Stimulated activated CD4-positive, alpha-beta T cell treated with anti-CD3 and anti-CD28 coated beads, Interleukin-2, amount 100 ng/mL, for 48 hours (primary cell): ENCODE measurements around the gene CHD9.
"Not testable (repeated sequence)": the region's sequence is repeated elsewhere in the genome, so short reads cannot be mapped to it uniquely, and the experiment has no call there.

Experiments
- DNase-seq, 2 donors: peaks; one replicate each; pipeline ENCODE4 v3.0.0-alpha.2; 2020

The CHD9 gene

DNA sequence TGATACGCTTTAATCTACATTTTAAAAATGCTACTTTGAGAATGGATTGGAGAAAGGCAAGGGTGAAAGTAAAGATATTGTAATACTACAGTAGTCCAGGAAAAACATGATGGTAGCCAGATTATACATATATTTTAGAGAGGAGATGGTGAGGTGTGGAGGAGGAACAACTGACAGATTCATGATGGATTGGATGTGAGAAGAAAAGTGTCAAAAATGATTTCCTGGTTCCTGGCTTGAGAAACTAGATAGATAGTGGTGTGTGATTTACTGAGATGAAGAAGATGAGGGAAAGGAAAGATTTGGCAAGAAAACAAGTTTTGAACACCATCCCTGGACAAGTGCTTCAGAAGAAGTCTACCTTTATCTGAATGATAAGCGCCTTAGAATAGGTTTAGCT, 80.5 kb downstream of the CHD9 start:
- no peak for DNase-seq

DNA sequence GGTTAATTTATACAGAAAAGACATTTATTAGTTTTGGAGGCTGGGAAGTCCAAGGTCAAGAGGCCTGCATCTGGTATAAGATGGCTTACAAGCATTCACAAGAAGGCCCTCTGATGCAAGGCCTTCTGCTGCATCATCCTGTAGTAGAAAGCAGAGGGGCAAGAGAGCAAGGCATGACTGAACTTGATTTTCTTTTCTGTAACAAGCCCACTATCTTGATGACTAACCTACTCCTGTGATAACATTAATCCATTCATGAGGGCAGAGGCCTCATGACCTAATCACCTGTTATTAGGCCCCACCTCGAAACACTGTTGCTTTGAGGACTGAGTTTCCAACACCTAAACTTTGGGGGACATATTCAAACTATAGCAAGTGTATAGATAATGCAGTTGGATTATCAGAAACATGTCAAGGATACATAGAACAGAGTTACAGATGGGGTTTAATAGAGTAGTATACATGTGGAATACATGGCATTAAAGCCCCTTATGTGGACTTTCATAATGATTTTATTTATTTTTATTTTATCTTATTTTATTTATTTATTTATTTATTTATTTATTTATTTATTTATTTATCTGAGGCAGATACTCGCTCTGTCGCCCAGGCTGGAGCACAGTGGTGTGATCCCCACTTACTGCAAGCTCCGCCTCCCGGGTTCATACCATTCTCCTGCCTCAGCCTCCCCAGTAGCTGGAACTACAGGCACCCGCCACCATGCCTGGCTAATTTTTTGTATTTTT, 88.2 kb downstream of the CHD9 start:
- no peak for DNase-seq

DNA sequence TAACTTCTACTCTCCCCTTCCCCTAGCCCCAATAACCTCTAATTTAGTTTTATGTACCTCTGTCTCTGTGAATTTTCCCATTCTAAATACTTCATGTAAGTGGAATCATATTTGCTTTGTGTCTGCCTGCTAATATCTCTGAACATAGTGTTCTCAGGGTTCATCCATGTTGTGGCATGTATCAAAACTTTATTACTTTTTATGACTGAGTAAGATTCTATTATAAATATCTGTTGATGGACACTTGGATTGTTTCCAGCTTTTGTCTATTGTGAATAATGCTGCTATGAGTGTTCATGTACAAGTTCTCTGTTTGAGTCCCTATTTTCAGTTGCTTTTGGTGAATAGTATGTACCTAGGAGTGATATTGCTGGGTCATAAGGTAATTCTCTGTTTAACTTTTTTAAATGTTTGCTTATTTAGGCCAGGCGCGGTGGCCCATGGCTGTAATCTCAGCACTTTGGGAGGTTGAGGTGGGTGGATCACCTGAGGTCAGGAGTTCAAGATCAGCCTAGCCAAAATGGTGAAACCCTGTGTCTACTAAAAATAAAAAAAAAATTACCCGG, 92.8 kb downstream of the CHD9 start:
- DNase-seq: no peak

DNA sequence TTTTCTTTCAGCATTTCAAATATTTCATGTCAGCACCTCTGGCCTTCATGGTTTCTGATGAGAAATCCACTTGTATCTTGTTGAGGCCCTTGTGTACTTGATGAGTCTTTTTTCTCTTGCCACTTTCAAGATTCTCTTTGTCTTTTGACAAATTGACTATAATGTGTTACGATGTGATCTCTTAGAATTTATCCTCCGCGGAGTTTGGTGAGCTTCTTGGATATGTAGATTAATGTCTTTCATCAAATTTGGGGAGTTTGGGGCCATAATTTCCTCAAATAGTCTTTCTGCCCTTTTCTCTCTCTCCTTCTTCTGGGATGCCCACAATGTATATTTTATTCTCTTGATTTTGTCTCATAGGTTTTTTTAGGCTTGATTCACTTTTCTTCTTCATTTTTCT, 96.0 kb downstream of the CHD9 start:
- DNase-seq: no peak

DNA sequence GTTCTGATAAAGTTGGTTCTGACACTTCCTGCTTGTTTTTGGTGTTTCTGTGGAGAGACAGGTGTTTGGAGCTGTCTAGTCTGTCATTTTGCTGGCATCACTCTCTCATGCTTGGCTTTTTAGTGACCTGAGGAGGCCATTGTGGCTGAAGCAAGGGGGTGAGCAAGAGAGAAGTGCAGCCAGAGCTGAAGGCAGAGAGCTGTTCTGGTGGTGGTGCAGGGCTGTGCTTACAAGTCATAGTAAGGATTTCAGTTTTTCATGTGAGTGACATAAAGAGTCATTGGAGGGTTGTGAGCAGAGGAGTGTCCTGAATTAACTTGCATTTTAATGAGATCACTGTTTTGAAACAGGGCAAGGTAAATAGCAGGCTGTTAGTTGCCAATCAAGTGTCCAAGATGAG, 97.5 kb downstream of the CHD9 start:
- DNase-seq: no peak

DNA sequence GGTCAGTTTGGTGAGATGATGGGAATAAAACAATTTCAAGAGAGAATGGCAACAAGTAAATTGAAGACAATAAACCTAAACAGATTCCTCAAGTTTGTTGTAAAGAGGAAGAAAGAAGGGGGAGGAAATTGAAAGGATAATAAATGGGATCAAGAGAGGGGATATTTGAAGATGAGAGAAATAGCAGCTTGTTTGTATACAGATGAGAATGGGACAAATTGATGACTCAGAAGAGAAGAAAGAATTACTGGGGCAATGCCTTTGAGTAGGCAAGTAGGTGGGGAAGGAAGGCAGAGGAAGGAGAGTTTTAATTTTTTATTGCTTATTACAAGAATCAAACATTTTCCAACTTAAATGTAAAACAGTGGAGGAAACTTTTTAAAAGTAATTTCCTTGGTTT, 98.3 kb downstream of the CHD9 start:
- DNase-seq: no peak

DNA sequence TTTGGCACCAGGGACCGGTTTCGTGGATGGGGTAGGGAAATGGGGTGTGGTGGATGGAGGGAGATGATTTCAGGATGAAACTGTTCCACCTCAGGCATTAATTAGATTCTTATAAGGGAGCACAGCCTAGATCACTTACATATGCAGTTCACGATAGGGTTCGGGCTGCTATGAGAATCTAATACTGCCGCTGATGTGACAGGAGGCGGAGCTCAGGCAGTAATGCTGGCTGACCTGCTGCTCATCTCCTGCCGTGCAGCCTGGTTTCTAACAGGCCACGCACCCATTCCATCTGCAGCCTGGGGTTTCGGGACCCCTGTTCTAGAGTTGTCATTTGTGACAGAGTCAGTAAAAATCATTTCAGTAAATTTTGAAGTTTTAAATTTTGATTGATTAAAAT, 99.7 kb downstream of the CHD9 start:
- no peak for DNase-seq

DNA sequence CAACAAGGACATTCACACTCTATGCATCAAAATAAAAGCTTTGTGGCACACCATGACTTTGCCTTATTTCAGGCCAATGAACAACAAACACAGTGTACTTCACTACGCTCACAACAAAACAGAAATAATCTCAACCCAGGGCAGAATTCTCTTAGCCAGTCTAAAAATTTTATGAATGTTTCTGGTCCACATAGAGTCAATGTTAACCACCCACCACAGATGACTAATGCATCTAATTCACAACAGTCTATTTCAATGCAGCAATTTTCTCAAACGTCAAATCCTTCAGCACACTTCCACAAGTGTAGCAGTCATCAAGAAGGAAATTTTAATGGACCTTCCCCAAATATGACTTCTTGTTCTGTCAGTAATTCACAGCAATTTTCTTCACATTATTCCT, 101.7 kb downstream of the CHD9 start:
- DNase-seq: no peak

DNA sequence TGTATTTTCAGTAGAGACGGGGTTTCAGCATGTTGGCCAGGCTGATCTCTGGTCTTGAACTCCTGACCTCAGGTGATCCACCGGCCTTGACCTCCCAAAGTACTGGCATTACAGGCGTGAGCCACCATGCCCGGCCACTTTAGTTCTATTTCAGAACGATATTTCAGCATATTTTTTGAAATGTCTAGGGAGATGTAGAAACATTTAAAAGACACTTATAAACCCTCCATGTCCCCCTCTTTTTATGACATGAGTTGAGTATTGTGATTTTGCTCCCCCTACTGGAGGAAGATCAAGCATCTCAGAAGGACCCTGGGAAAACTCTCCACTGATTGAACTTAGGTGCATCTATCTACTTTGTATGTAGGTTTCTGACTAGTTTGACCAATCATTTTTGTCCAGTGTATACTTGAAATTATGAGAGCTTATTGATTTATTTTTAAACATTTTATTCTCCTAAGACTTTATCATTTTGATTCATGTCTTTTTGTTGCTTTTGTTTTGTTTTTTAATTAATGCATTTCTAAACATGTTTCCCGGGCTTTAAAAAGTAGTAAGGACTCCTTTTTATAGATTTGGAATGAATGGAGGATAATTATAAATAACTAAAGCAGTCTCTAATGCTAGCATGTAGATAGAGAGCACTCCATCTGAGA, 105.1 kb downstream of the CHD9 start:
- DNase-seq: no peak

DNA sequence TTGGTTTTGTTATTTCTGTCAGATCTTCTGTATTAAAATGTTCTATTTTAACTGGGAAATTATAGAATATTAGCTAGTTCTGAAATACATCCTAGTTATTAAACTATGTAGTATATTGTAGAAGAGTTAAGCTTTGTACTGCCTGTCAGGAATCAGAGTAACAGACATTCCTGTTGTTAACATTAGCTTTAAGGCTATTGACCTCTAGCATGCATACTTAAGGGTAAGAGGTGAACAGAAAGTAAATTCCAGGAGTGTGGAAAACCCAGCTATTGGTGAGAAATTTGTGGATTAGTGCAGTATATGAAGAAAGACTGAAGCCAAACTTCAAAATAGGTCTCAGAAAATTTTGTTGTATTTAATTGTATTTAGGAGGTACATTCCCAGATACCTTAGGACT, 111.3 kb downstream of the CHD9 start:
- no peak for DNase-seq

DNA sequence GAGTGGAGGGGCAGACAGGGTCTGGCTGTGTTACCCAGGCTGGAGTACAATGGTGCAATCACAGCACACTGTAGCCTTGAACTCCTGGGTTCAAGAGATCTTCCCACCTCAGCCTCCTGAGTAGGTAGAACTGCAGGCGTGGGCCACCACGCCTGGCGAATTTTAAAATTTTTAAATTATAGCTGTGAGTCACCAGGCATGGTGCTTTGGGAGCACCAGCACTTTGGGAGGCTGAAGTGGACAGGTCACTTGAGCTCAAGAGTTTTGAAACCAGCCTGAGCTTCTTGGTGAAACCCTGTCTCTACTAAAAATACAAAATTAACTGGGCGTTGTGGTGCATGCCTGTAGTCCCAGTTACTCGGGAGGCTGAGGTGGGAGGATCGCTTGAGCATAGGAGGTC, 114.0 kb downstream of the CHD9 start:
- DNase-seq: no peak

DNA sequence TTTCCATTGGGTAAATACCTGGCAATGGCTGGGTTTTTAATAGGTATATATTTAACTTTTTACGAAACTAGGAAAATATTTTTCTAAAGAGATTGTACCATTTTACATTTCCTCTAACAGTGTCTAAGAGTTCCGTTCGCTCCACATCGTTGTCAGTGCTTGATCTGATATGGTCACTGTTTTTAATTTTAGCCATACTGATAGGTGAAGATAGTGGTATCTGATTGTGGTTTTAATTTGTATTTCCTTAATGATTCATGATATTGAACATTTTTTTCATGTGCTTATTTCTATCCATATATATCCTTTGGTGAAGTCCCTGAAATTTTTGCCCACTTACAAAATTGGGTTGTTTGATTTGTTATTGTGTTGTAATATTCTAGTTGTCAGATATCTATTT, 117.7 kb downstream of the CHD9 start:
- DNase-seq: no peak

DNA sequence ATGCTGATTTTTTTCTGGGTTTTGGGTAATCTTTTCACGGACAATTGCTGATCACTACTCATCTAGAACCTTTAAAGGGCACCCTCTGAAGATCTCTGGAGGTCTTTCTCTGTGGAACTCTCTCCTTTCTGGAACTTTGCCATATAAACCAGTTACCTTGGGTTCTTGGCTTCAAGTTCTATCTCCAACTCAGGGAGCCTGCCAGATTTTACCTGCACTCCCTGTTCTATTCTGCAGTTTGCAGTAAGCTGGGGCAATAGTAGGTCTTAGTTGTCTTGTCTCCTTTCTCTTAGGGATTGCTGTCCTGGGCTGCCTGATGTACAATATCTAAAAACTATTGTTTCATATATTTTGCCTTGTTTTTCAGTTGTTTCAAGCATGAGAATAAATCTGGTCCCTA, 120.3 kb downstream of the CHD9 start:
- DNase-seq: no peak

DNA sequence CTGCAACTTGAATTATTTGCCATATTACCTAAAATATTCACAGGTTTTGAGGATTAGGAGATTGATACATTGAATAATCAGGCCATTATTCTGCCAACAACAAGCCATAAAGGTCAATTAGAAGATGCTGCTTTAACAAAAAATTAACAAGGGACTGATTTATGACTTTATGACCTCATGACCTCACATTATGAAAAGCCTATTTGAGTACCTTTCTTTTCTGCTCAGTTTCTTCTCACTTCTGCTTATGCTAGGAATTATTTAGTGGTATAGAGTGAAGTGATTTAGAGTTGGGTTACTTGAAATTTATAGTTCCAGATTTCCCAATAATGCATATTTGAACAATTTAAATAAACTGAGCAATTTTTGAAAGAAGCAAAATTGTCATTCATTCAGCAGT, 121.6 kb downstream of the CHD9 start:
- DNase-seq: no peak

DNA sequence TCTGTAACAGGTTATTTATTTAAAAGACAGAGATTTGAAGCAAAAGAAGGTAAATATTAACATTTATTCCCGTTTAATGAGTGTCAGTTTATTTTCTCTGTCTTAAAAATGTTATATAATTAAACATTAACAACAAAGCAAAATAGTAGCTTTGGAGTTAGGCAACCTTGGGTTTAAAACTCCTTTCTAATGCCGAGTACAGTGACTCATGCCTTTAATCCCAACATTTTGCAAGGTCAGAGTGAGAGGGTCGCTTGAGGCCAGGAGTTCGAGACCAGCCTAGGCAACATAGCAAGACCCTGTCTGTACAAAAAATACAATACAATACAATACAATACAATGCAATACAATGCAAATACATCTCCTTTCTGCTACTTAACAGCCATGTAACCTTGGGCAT, 128.7 kb downstream of the CHD9 start:
- no peak for DNase-seq

DNA sequence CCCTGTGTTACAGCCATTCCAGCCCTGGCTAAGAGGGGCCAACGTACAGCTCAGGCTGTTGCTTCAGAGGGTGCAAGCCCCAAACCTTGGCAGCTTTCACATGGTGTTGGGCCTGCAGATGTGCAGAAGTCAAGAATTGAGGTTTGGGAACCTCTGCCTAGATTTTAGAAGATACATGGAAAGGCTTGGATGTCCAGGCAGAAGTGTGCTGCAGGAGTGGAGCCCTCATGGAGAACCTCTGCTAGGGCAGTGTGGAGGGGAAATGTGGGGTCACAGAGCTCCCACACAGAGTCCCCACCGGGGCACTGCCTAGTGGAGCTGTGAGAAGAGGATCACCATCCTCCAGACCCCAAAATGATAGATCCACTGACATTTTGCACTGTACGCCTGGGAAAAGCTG, 130.9 kb downstream of the CHD9 start:
- DNase-seq: not testable (repeated sequence)

DNA sequence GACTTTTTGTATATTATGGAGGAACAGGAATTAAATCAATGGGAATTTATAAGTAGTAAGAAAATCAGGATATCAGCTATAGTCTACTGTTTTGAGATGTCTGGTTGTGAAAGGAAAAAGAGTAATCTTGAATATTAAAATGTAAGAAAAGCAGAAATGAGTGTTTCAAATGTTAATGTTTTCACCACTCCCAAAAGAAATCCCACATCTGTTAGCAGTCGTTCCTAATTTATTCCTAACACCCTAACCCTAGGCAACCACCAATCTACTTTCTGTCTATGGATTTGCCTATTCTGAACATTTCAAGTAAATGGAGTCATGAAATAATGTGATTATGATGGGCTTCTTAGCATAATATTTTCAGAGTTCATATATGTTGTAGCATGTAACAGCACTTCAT, 133.0 kb downstream of the CHD9 start:
- DNase-seq: no peak

DNA sequence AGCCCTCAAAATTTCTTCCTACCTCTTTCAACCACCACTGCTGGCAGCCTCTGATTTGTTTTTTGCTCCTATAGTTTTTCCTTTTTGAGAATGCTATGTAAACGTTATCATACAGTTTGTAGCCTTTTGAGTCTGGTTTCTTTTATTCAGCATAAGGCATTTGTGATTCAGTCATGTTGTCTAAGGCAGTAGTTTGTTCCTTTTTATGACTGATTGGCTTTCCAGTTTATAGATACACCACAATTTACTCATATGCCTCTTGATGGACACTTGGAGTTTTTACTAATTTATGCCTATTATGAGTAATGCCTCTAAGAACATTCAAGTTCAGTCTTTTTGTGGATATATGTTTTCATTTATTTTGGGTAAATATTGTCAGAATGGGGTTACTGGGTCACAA, 136.6 kb downstream of the CHD9 start:
- no peak for DNase-seq

DNA sequence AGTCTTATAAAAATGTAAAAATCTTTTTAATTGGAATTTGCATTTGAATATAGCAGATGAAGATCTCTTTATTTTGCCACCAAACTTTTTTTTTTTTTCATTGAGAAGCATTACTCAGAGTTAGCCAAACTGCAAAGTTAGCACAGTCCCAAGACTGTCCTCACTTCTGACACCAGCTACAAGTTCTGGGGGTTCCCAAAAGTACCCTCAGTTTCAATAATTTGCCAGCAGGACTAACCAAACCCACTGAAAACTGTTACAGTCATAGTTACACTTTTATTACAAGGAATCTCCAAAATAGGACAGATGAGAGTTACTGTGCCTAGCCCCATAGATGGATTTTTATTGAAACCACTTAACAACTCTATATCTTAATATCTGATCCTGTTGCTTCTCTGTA, 144.1 kb downstream of the CHD9 start:
- no peak for DNase-seq

DNA sequence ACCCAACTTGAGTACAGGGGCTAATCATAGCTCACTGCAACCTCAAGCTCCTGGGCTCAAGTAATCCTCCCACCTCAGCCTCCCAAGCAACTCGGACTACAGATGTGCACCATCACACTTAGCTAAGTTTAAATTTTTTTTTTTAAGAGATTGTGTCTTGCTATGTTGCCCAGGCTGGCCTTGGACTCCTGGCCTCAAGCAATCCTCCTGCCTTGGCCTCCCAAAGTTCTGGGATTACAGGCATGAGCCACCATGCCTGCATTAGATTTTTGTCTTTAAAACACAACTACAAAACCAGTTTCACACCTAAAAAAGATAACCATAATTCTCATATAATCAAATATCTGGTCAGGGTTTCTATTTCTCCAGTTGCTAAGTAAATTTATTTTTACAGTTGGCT, 147.1 kb downstream of the CHD9 start:
- no peak for DNase-seq

DNA sequence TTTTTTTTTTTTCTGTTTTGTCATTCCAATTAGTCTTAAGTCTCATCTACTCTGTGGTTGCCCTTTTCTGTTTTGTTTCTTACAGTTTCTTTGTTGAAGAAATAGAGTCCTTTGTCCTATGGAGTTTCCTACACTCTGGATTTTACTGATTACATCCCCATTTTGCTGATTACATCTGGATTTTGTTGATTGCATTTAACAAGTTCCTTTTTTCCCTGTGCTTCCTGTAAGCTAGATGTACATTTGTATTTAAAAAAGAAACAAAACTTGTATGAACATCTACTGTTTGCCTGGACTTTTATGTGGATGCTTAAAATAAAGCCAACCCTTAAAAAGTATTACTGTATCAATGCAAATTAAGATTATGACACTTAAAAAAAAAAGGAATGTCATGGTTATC, 147.6 kb downstream of the CHD9 start:
- no peak for DNase-seq

DNA sequence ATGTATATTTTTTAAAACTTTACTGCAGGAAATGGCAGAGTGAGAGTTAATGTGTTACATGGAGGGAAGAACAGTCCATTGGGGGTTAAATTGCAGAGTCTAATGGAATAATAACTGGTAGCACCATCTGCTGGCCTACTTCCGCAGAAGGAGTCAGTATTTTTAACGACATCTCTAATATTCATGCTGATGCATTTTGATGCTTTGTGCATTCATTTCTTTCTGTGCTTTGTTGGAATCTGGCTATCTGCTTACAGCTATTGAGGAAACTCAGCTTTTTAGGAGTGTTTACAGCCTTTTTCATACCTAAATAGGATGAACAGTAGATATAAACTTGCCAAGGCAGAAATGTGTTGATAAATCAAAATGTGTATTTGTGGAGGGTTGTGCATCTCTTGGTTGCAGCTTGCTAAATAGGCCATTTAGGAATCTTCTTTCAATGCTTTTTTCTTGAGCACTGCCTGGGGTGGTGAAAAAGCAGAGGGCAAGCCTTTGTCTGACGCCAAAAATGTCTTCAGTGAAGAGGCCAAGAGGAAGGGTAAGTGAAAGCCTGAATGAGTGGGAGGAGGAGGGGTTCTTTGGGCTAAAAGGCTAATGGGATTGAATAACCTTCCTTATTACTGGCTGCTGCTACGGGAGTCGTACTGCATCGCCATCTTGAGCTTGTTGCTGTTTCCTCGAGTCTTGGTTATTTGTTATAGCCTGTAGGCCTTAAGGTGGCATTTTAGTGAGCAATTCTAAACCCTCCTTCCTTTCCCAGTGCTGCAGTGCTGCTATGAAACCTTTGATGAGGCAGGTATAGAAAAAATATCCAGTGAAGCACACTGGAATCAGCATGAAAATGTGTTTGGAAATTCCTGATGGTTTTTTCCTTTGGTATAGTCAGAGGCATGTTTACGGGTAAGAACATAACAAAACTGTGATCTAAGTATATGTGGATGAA, 153.3 kb downstream of the CHD9 start:
- no peak for DNase-seq

DNA sequence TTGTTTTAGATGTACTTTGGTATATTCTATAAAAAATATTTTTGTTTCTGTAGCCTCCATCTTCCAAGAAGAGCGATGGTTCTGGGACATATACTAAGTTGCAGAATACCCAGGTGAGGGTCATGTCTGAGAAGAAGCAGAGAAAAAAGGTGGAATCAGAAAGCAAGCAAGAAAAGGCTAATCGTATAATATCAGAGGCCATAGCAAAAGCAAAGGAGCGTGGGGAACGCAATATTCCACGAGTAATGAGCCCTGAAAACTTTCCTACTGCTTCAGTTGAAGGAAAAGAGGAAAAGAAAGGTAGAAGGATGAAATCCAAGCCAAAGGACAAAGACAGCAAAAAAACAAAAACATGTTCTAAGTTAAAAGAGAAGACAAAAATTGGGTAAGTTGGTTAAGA, 154.6 kb downstream of the CHD9 start:
- DNase-seq: no peak

DNA sequence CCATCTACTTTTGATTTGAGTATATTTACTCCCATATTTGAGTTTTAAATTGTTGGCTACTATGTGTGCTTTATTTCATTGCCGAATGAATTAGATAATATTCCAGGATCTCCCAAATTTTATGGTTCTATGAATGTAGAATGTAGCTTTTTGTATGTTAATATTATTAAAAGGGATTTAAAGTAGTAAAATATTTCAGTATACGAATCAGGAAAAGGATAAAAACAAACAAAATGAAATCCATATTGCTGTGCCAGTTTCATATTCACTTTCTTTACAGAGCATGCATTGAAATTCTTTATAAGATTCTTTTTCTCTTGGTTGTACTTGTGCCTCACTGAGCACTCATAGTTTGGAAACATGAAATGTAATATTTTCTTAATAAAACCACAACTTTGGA, 155.1 kb downstream of the CHD9 start:
- DNase-seq: no peak
